22Rv1 (cell line): ENCODE measurements around the gene CEP164.

Source experiments
- CTCF ChIP-seq: fragments of 450-650 bp; IDR thresholded peaks from 2 replicates; pipeline ENCODE4 v1.5.1; 2017; ENCODE audit warnings: mild to moderate bottlenecking
- ZFX ChIP-seq: fragments of 450-650 bp; IDR thresholded peaks from 2 replicates; pipeline ENCODE4 v1.6.1; 2017; ENCODE audit warnings: antibody characterized with exemption, borderline replicate concordance

GRCh38 chr11:117300283-117300663 is 27.4 kb upstream of the CEP164 start:
- TF ChIP-seq CTCF (no peak), ZFX (no peak)
